ENCODE data around the gene CMSS1. TPM values are rescaled to one million over a fixed set of nuclear protein-coding genes. Genes with fewer than 3 reads are reported as not detected.

Gene CMSS1
- total RNA-seq, 1 donor from 2014 or later, result 34.8 TPM

DNA sequence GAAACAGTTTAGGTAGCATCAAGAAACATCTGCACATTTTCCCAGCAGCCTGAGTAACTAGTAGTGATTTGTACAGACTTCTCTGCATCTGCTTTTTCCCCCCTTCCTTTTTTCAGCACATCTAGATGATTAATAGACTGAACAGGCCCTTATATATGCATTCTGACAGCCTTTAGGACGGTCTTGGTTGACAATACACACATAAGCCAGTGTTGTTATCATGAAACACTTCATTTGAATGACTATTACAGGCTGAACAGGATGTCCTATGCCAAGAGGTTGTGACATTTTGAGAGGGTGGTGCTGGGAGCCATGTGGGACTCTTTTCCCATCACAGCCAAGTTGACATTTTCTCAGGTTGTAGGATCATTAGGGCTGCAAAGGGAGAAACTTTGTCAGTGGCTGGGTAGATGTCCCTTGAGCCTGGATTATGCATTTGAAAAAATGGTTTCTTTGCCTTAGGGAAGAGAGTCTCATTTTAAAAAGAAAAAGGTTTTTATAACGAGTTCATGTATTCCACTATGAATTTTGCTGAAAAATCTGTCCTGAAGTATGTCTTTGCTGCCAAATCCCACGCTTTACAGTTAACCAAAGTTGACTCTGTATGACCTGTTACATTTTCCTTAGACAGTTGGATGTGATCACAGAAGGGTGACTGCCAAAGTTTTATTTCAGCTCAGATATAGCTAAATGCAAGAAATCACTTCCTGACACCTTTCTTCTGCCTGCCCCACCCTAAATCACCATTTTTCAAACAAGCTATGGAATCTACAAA is 223.0 kb downstream of the CMSS1 start:
- intact Hi-C loops (cut with micrococcal nuclease), result no loop called here
- H3K9me3 ChIP-seq (replicated peaks), result no peaks in the 10 kb centered on the region
- no peak for DNase-seq
- H3K27ac ChIP-seq (replicated peaks), result peak overlapping the region; percentile 94
- TF ChIP-seq, protein P1, sequence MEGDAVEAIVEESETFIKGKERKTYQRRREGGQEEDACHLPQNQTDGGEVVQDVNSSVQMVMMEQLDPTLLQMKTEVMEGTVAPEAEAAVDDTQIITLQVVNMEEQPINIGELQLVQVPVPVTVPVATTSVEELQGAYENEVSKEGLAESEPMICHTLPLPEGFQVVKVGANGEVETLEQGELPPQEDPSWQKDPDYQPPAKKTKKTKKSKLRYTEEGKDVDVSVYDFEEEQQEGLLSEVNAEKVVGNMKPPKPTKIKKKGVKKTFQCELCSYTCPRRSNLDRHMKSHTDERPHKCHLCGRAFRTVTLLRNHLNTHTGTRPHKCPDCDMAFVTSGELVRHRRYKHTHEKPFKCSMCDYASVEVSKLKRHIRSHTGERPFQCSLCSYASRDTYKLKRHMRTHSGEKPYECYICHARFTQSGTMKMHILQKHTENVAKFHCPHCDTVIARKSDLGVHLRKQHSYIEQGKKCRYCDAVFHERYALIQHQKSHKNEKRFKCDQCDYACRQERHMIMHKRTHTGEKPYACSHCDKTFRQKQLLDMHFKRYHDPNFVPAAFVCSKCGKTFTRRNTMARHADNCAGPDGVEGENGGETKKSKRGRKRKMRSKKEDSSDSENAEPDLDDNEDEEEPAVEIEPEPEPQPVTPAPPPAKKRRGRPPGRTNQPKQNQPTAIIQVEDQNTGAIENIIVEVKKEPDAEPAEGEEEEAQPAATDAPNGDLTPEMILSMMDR (IDR thresholded peaks at IDR 0.05; ENCODE audit: borderline replicate concordance), result no peak
- peaks cover 59% of the 10 kb centered on the region for H3K4me1 ChIP-seq
- H3K4me3 ChIP-seq, result no peak overlapping the region
- no peaks in the 10 kb centered on the region for H3K36me3 ChIP-seq
- H3K27me3 ChIP-seq (ENCODE audit: low read depth), result no peaks in the 10 kb centered on the region

DNA sequence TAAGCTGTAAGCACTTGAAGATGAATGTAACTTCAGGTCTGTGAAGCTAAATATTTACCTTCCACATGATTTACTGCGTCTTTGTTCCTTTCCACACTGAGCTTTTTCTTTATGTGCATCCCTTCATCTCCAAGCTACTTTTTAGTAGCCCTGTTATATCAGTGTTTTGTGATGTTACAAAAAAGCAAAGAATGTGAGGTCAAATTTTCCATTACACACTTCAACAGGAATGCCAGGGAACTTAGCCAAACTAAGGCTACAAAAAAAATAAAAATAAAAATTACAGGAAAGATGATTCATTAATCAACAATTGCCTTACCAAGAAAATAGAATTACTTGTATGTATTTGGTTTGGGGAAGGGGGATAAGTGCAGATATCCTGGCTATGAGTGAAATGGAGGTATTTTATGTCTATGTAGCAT is 223.7 kb downstream of the CMSS1 start:
- TF ChIP-seq, protein P1 (IDR thresholded peaks at IDR 0.05; ENCODE audit: borderline replicate concordance), result no peak
- DNase-seq, result no peak

DNA sequence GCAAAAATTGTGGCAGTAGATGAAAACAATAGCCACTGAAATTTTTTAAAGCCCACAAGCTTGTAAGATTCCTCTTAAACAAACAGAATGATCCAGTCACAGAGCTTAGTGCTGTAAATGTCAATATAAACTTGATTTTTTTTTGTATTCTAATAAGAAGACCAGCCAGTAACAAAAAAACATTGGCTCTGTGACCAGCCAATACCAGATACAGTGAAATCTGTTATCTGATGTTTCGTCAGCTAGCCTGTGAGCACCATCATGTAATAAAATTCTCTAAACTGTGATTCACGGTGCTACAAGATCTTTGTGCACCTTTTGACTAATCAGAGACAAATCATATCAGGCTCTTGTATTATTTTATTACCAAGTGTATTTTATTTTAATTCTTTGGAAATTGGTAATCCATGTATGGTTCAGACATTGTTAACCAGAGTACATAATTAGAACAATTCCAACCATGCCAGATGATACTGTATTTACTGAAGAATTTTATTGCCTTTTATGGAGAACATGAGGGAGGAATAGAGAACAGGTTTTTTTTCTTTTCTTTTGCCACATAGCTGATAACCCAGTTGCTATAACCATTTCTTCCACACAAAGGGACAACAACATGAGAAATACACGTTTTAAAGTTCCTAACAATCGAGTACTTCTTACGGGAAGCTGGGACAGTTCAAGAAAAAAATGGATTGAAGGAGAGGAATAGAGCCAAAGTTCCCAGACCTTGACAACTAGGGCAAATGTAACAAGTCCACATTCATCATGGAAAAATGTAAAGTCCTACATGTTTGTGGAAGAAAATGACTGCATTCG is 224.7 kb downstream of the CMSS1 start:
- Histone ChIP-seq H3K4me3 (no peak overlapping the region), H3K27me3 (ENCODE audit: low read depth) (no peaks in the 10 kb centered on the region), H3K4me1 (peaks cover 76% of the 10 kb centered on the region), H3K27ac (replicated peaks) (peak overlapping the region; percentile 94), H3K9me3 (replicated peaks) (no peaks in the 10 kb centered on the region), H3K36me3 (no peaks in the 10 kb centered on the region)
- DNase-seq, result no peak
- intact Hi-C loops (cut with micrococcal nuclease), result no loop called here
- TF ChIP-seq, protein P1 (IDR thresholded peaks at IDR 0.05; ENCODE audit: borderline replicate concordance), result no peak

More for the DNA sequence above, 223.7 kb downstream of the CMSS1 start:
- H3K27ac ChIP-seq (replicated peaks), result peak overlapping the region; percentile 94
- H3K9me3 ChIP-seq (replicated peaks), result no peaks in the 10 kb centered on the region
- H3K36me3 ChIP-seq, result no peaks in the 10 kb centered on the region
- no peaks in the 10 kb centered on the region for H3K27me3 ChIP-seq (ENCODE audit: low read depth)
- peaks cover 66% of the 10 kb centered on the region for H3K4me1 ChIP-seq
- H3K4me3 ChIP-seq, result no peak overlapping the region
- intact Hi-C loops (cut with micrococcal nuclease), result no loop called here

DNA sequence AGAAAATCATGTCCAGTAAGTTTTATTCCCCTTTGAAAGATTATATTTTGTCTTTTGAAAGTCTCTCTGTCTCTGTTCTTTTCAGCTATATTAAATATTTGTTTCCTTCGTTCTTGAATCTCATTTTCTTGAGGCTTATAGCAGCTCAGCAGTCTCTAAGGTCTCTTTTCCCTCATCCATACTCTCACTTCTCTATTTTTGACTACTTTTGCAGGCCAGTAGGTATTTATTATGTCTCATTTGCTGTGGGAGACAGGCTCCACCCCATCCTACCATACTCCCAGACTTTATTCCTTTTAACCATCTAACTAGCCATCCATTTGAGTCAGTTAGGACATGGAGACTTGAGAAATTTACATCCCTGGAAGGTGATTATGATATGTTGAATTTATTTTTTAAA is 225.6 kb downstream of the CMSS1 start:
- H3K4me3 ChIP-seq, result no peak overlapping the region
- no peaks in the 10 kb centered on the region for H3K27me3 ChIP-seq (ENCODE audit: low read depth)
- peak overlapping the region; percentile 94 for H3K27ac ChIP-seq (replicated peaks)
- TF ChIP-seq, protein P1 (IDR thresholded peaks at IDR 0.05; ENCODE audit: borderline replicate concordance), result no peak
- H3K4me1 ChIP-seq, result peaks cover 85% of the 10 kb centered on the region
- no peak for DNase-seq
- no peaks in the 10 kb centered on the region for H3K36me3 ChIP-seq
- no peaks in the 10 kb centered on the region for H3K9me3 ChIP-seq (replicated peaks)
- intact Hi-C loops (cut with micrococcal nuclease), result no loop called here

DNA sequence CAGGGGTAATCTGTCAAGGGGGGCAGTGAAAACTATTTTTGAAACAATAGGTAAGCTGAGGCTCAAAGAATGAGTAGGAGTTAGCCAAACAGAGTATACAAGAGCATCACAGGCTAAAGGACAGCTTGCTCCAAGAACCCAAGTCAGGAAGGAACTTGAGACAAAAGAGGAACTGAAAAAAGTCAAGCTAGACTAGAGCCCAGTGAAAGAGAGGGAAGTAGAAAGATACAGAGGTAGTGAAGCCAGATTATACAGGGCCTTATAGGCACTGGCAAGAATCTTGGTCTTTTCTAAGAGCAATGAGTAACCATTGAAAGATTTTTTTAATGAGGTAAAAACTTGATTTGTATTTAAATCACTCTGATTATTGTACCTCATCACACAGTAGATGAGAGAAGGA is 226.7 kb downstream of the CMSS1 start:
- Histone ChIP-seq H3K27ac (replicated peaks) (peak overlapping the region; percentile 94), H3K36me3 (no peaks in the 10 kb centered on the region), H3K27me3 (ENCODE audit: low read depth) (no peaks in the 10 kb centered on the region), H3K4me1 (peaks cover 91% of the 10 kb centered on the region), H3K4me3 (no peak overlapping the region), H3K9me3 (replicated peaks) (no peaks in the 10 kb centered on the region)
- intact Hi-C loops (cut with micrococcal nuclease), result no loop called here
- TF ChIP-seq, protein P1 (IDR thresholded peaks at IDR 0.05; ENCODE audit: borderline replicate concordance), result no peak
- DNase-seq, result no peak

Data from left ventricle myocardium inferior (tissue), 1 donor.